ENCODE measurements around the gene KCTD16.

The KCTD16 gene

GRCh38 chr5:144333336-144333920 lies 162.8 kb downstream of the KCTD16 start:
- Histone ChIP-seq H3K4me1 (ENCODE audit: control insufficient read depth, insufficient read depth, low read length) (no peaks in the 10 kb centered on the region), H3K9me3 (ENCODE audit: control insufficient read depth, insufficient read depth, low read depth, low read length) (no peaks in the 10 kb centered on the region), H3K9ac (ENCODE audit: low read length) (no peak overlapping the region)

GRCh38 chr5:144335561-144335960 lies 164.9 kb downstream of the KCTD16 start:
- Histone ChIP-seq H3K27ac (ENCODE audit: low read depth, low read length) (no peak overlapping the region), H3K36me3 (ENCODE audit: control insufficient read depth, insufficient read depth, low read length) (no peaks in the 10 kb centered on the region), H3K9ac (ENCODE audit: low read length) (no peak overlapping the region), H3K9me3 (ENCODE audit: control insufficient read depth, insufficient read depth, low read depth, low read length) (no peaks in the 10 kb centered on the region), H3K27me3 (ENCODE audit: control insufficient read depth, insufficient read depth, low read length) (no peaks in the 10 kb centered on the region), H3K4me1 (ENCODE audit: control insufficient read depth, insufficient read depth, low read length) (no peaks in the 10 kb centered on the region), H3K4me3 (ENCODE audit: low read depth, low read length) (no peak overlapping the region)

More at GRCh38 chr5:144333336-144333920, 162.8 kb downstream of the KCTD16 start:
- no peak overlapping the region for H3K27ac ChIP-seq (ENCODE audit: low read depth, low read length)
- no peak overlapping the region for H3K4me3 ChIP-seq (ENCODE audit: low read depth, low read length)
- H3K36me3 ChIP-seq (ENCODE audit: control insufficient read depth, insufficient read depth, low read length): no peaks in the 10 kb centered on the region
- no peaks in the 10 kb centered on the region for H3K27me3 ChIP-seq (ENCODE audit: control insufficient read depth, insufficient read depth, low read length)

GRCh38 chr5:144336191-144336961 lies 165.7 kb downstream of the KCTD16 start:
- H3K27me3 ChIP-seq (ENCODE audit: control insufficient read depth, insufficient read depth, low read length): no peaks in the 10 kb centered on the region
- H3K9ac ChIP-seq (ENCODE audit: low read length): no peak overlapping the region
- H3K9me3 ChIP-seq (ENCODE audit: control insufficient read depth, insufficient read depth, low read depth, low read length): no peaks in the 10 kb centered on the region
- H3K4me3 ChIP-seq (ENCODE audit: low read depth, low read length): no peak overlapping the region
- no peaks in the 10 kb centered on the region for H3K36me3 ChIP-seq (ENCODE audit: control insufficient read depth, insufficient read depth, low read length)
- no peaks in the 10 kb centered on the region for H3K4me1 ChIP-seq (ENCODE audit: control insufficient read depth, insufficient read depth, low read length)
- no peak overlapping the region for H3K27ac ChIP-seq (ENCODE audit: low read depth, low read length)

- no peaks in the 10 kb centered on the region for H3K36me3 ChIP-seq (ENCODE audit: control insufficient read depth, insufficient read depth, low read length)
- H3K4me1 ChIP-seq (ENCODE audit: control insufficient read depth, insufficient read depth, low read length): peaks cover 21% of the 10 kb centered on the region
- H3K9me3 ChIP-seq (ENCODE audit: control insufficient read depth, insufficient read depth, low read depth, low read length): no peaks in the 10 kb centered on the region
- peaks cover 47% of the 10 kb centered on the region for H3K27me3 ChIP-seq (ENCODE audit: control insufficient read depth, insufficient read depth, low read length)
- no peak overlapping the region for H3K4me3 ChIP-seq (ENCODE audit: low read depth, low read length)
- H3K9ac ChIP-seq (ENCODE audit: low read length): no peak overlapping the region
- H3K27ac ChIP-seq (ENCODE audit: low read depth, low read length): no peak overlapping the region
Observed at GRCh38 chr5:144352330-144352729, 181.7 kb downstream of the KCTD16 start.

GRCh38 chr5:144352732-144353317 lies 182.2 kb downstream of the KCTD16 start:
- no peaks in the 10 kb centered on the region for H3K36me3 ChIP-seq (ENCODE audit: control insufficient read depth, insufficient read depth, low read length)
- no peak overlapping the region for H3K9ac ChIP-seq (ENCODE audit: low read length)
- no peak overlapping the region for H3K4me3 ChIP-seq (ENCODE audit: low read depth, low read length)
- peaks cover 24% of the 10 kb centered on the region for H3K4me1 ChIP-seq (ENCODE audit: control insufficient read depth, insufficient read depth, low read length)
- H3K27me3 ChIP-seq (ENCODE audit: control insufficient read depth, insufficient read depth, low read length): peaks cover 52% of the 10 kb centered on the region
- no peaks in the 10 kb centered on the region for H3K9me3 ChIP-seq (ENCODE audit: control insufficient read depth, insufficient read depth, low read depth, low read length)
- H3K27ac ChIP-seq (ENCODE audit: low read depth, low read length): no peak overlapping the region

- no peaks in the 10 kb centered on the region for H3K36me3 ChIP-seq (ENCODE audit: control insufficient read depth, insufficient read depth, low read length)
- H3K4me3 ChIP-seq (ENCODE audit: low read depth, low read length): no peak overlapping the region
- peaks cover 24% of the 10 kb centered on the region for H3K4me1 ChIP-seq (ENCODE audit: control insufficient read depth, insufficient read depth, low read length)
- H3K9me3 ChIP-seq (ENCODE audit: control insufficient read depth, insufficient read depth, low read depth, low read length): no peaks in the 10 kb centered on the region
- H3K27ac ChIP-seq (ENCODE audit: low read depth, low read length): no peak overlapping the region
- peaks cover 72% of the 10 kb centered on the region for H3K27me3 ChIP-seq (ENCODE audit: control insufficient read depth, insufficient read depth, low read length)
- H3K9ac ChIP-seq (ENCODE audit: low read length): no peak overlapping the region
Observed at GRCh38 chr5:144356489-144356888, 185.8 kb downstream of the KCTD16 start.

GRCh38 chr5:144361406-144361805 lies 190.7 kb downstream of the KCTD16 start:
- Histone ChIP-seq H3K4me1 (ENCODE audit: control insufficient read depth, insufficient read depth, low read length) (peaks cover 12% of the 10 kb centered on the region), H3K36me3 (ENCODE audit: control insufficient read depth, insufficient read depth, low read length) (no peaks in the 10 kb centered on the region), H3K4me3 (ENCODE audit: low read depth, low read length) (no peak overlapping the region), H3K9ac (ENCODE audit: low read length) (no peak overlapping the region), H3K27ac (ENCODE audit: low read depth, low read length) (no peak overlapping the region), H3K9me3 (ENCODE audit: control insufficient read depth, insufficient read depth, low read depth, low read length) (no peaks in the 10 kb centered on the region), H3K27me3 (ENCODE audit: control insufficient read depth, insufficient read depth, low read length) (peaks cover 30% of the 10 kb centered on the region)

- no peak overlapping the region for H3K4me3 ChIP-seq (ENCODE audit: low read depth, low read length)
- H3K9me3 ChIP-seq (ENCODE audit: control insufficient read depth, insufficient read depth, low read depth, low read length): no peaks in the 10 kb centered on the region
- H3K4me1 ChIP-seq (ENCODE audit: control insufficient read depth, insufficient read depth, low read length): no peaks in the 10 kb centered on the region
- no peaks in the 10 kb centered on the region for H3K36me3 ChIP-seq (ENCODE audit: control insufficient read depth, insufficient read depth, low read length)
- no peak overlapping the region for H3K27ac ChIP-seq (ENCODE audit: low read depth, low read length)
- no peak overlapping the region for H3K9ac ChIP-seq (ENCODE audit: low read length)
- H3K27me3 ChIP-seq (ENCODE audit: control insufficient read depth, insufficient read depth, low read length): no peaks in the 10 kb centered on the region; the same call in 1 of the 2 replicates
Observed at GRCh38 chr5:144365885-144366284, 195.2 kb downstream of the KCTD16 start.

GRCh38 chr5:144367991-144368390 lies 197.3 kb downstream of the KCTD16 start:
- Histone ChIP-seq H3K27me3 (ENCODE audit: control insufficient read depth, insufficient read depth, low read length) (no peaks in the 10 kb centered on the region; the same call in 1 of the 2 replicates), H3K36me3 (ENCODE audit: control insufficient read depth, insufficient read depth, low read length) (no peaks in the 10 kb centered on the region), H3K27ac (ENCODE audit: low read depth, low read length) (no peak overlapping the region), H3K4me3 (ENCODE audit: low read depth, low read length) (no peak overlapping the region), H3K4me1 (ENCODE audit: control insufficient read depth, insufficient read depth, low read length) (no peaks in the 10 kb centered on the region), H3K9ac (ENCODE audit: low read length) (no peak overlapping the region), H3K9me3 (ENCODE audit: control insufficient read depth, insufficient read depth, low read depth, low read length) (no peaks in the 10 kb centered on the region)

GRCh38 chr5:144368556-144368955 lies 197.9 kb downstream of the KCTD16 start:
- Histone ChIP-seq H3K9ac (ENCODE audit: low read length) (no peak overlapping the region), H3K4me1 (ENCODE audit: control insufficient read depth, insufficient read depth, low read length) (no peaks in the 10 kb centered on the region), H3K27me3 (ENCODE audit: control insufficient read depth, insufficient read depth, low read length) (no peaks in the 10 kb centered on the region; the same call in 1 of the 2 replicates), H3K36me3 (ENCODE audit: control insufficient read depth, insufficient read depth, low read length) (no peaks in the 10 kb centered on the region), H3K9me3 (ENCODE audit: control insufficient read depth, insufficient read depth, low read depth, low read length) (no peaks in the 10 kb centered on the region), H3K4me3 (ENCODE audit: low read depth, low read length) (no peak overlapping the region), H3K27ac (ENCODE audit: low read depth, low read length) (no peak overlapping the region)

GRCh38 chr5:144369006-144369405 lies 198.3 kb downstream of the KCTD16 start:
- Histone ChIP-seq H3K4me3 (ENCODE audit: low read depth, low read length) (no peak overlapping the region), H3K9me3 (ENCODE audit: control insufficient read depth, insufficient read depth, low read depth, low read length) (no peaks in the 10 kb centered on the region), H3K4me1 (ENCODE audit: control insufficient read depth, insufficient read depth, low read length) (no peaks in the 10 kb centered on the region), H3K36me3 (ENCODE audit: control insufficient read depth, insufficient read depth, low read length) (no peaks in the 10 kb centered on the region), H3K27ac (ENCODE audit: low read depth, low read length) (no peak overlapping the region), H3K9ac (ENCODE audit: low read length) (no peak overlapping the region), H3K27me3 (ENCODE audit: control insufficient read depth, insufficient read depth, low read length) (no peaks in the 10 kb centered on the region; the same call in 1 of the 2 replicates)
